Measurements from ENCODE around the gene USP34. TPM values are rescaled to one million over a fixed set of nuclear protein-coding genes. Genes with fewer than 3 reads are reported as not detected.

Gene USP34
- total RNA-seq, 1 donor from 2014 or later = 39.8 TPM

GRCh38 chr2:61145990-61146389, 324.9 kb downstream of the USP34 start:
- ATAC-seq = no peak
- DNase-seq = no peak
- intact Hi-C loops (cut with micrococcal nuclease) = no loop called here

- DNase-seq (peak; percentile 96), ATAC-seq (peak; percentile 99)
- intact Hi-C loops (cut with micrococcal nuclease) = no loop called here
Measured at GRCh38 chr2:61144697-61145268, 326.1 kb downstream of the USP34 start.

GRCh38 chr2:61141151-61141550, 329.7 kb downstream of the USP34 start:
- intact Hi-C loops (cut with micrococcal nuclease) = no loop called here
- no peak for DNase-seq
- no peak for ATAC-seq

GRCh38 chr2:61138859-61139258, 332.0 kb downstream of the USP34 start:
- DNase-seq (no peak), ATAC-seq (no peak)
- intact Hi-C loops (cut with micrococcal nuclease) = no loop called here

Other genes with a start within 250 kb of the USP34 start
- gene XPO1, start 67.3 kb upstream of the USP34 start, total RNA-seq = 66.0 TPM

Data from left ventricle myocardium superior (tissue), 1 donor.